DMS53 (cell line): ENCODE results near the gene KCNQ5.

ENCODE experiments used
- DNase-seq: peaks from one replicate; lab custom pipeline; 2025; lab: John Stamatoyannopoulos, UW

Gene KCNQ5

GRCh38 chr6:72676995-72677394, 55.1 kb downstream of the KCNQ5 start:
- DNase-seq, result no peak

- DNase-seq, result no peak
Measured at GRCh38 chr6:72677740-72678139, 55.9 kb downstream of the KCNQ5 start.

- DNase-seq, result no peak
Measured at GRCh38 chr6:72683797-72684196, 61.9 kb downstream of the KCNQ5 start.

GRCh38 chr6:72689107-72689954, 67.5 kb downstream of the KCNQ5 start:
- no peak for DNase-seq

- DNase-seq, result no peak
Measured at GRCh38 chr6:72691249-72691648, 69.4 kb downstream of the KCNQ5 start.

- no peak for DNase-seq
Measured at GRCh38 chr6:72696055-72696454, 74.2 kb downstream of the KCNQ5 start.

GRCh38 chr6:72699159-72699558, 77.3 kb downstream of the KCNQ5 start:
- DNase-seq, result no peak

- no peak for DNase-seq
Measured at GRCh38 chr6:72702421-72702820, 80.6 kb downstream of the KCNQ5 start.

GRCh38 chr6:72703093-72703492, 81.2 kb downstream of the KCNQ5 start:
- DNase-seq, result no peak

- DNase-seq, result peak; percentile 39
Measured at GRCh38 chr6:72704979-72705378, 83.1 kb downstream of the KCNQ5 start.

GRCh38 chr6:72709431-72709830, 87.6 kb downstream of the KCNQ5 start:
- no peak for DNase-seq

- DNase-seq, result no peak
Measured at GRCh38 chr6:72711731-72712130, 89.9 kb downstream of the KCNQ5 start.

- DNase-seq, result no peak
Measured at GRCh38 chr6:72712910-72713309, 91.0 kb downstream of the KCNQ5 start.

- no peak for DNase-seq
Measured at GRCh38 chr6:72715119-72715518, 93.3 kb downstream of the KCNQ5 start.

GRCh38 chr6:72716916-72717315, 95.1 kb downstream of the KCNQ5 start:
- DNase-seq, result peak; percentile 26

GRCh38 chr6:72720464-72720863, 98.6 kb downstream of the KCNQ5 start:
- DNase-seq, result no peak

GRCh38 chr6:72721346-72721745, 99.5 kb downstream of the KCNQ5 start:
- DNase-seq, result no peak

- DNase-seq, result no peak
Measured at GRCh38 chr6:72724545-72724944, 102.7 kb downstream of the KCNQ5 start.

- DNase-seq, result no peak
Measured at GRCh38 chr6:72728706-72729343, 107.0 kb downstream of the KCNQ5 start.

- DNase-seq, result no peak
Measured at GRCh38 chr6:72733045-72733444, 111.2 kb downstream of the KCNQ5 start.

- DNase-seq, result no peak
Measured at GRCh38 chr6:72738091-72738490, 116.2 kb downstream of the KCNQ5 start.

- no peak for DNase-seq
Measured at GRCh38 chr6:72739368-72739779, 117.5 kb downstream of the KCNQ5 start.

- no peak for DNase-seq
Measured at GRCh38 chr6:72740135-72740534, 118.3 kb downstream of the KCNQ5 start.

GRCh38 chr6:72741083-72741482, 119.2 kb downstream of the KCNQ5 start:
- no peak for DNase-seq
